ENCODE results near the gene MYBBP1A. TPM values are rescaled to one million over a fixed set of nuclear protein-coding genes. Genes with fewer than 3 reads are reported as not detected.
A peak's percentile ranks its signal among the peaks of the same experiment; 100 is the strongest.

The MYBBP1A gene
- total RNA-seq, 1 donor: 49.2 TPM

- no peak for TF ChIP-seq CTCF (IDR thresholded peaks at IDR 0.05; ENCODE audit: extremely low read depth, low read depth, low read length)
- no peak overlapping the region for H2AFZ ChIP-seq (ENCODE audit: low read length)
- no peaks in the 10 kb centered on the region for H3K4me1 ChIP-seq (ENCODE audit: insufficient read depth, low read length)
- no peaks in the 10 kb centered on the region for H3K36me3 ChIP-seq (ENCODE audit: insufficient read depth, low read length)
- no peaks in the 10 kb centered on the region for H3K79me2 ChIP-seq (ENCODE audit: insufficient read depth, low read length)
- no peaks in the 10 kb centered on the region for H4K20me1 ChIP-seq (ENCODE audit: insufficient read depth, low read length)
- H3K4me3 ChIP-seq (ENCODE audit: insufficient read depth, low read length): no peak overlapping the region
- H3K27ac ChIP-seq (ENCODE audit: low read depth, low read length): no peak overlapping the region
- no peak overlapping the region for H3K4me2 ChIP-seq (ENCODE audit: insufficient read depth, low read length)
- no peaks in the 10 kb centered on the region for H3K9me3 ChIP-seq (ENCODE audit: low read depth, low read length)
- DNase-seq (ENCODE audit: insufficient read length, low spot score, missing footprints): peak; percentile 52
- peaks cover 9% of the 10 kb centered on the region for H3K27me3 ChIP-seq (ENCODE audit: insufficient read depth, low read length)
These were observed 39.2 kb upstream of the MYBBP1A start for GRCh38 chr17:4594406-4594805.

- no peak overlapping the region for H3K27ac ChIP-seq (ENCODE audit: low read depth, low read length)
- no peaks in the 10 kb centered on the region for H3K79me2 ChIP-seq (ENCODE audit: insufficient read depth, low read length)
- H4K20me1 ChIP-seq (ENCODE audit: insufficient read depth, low read length): no peaks in the 10 kb centered on the region
- H3K36me3 ChIP-seq (ENCODE audit: insufficient read depth, low read length): no peaks in the 10 kb centered on the region
- DNase-seq (ENCODE audit: insufficient read length, low spot score, missing footprints): peak; percentile 85
- no peaks in the 10 kb centered on the region for H3K4me1 ChIP-seq (ENCODE audit: insufficient read depth, low read length)
- no peak overlapping the region for H2AFZ ChIP-seq (ENCODE audit: low read length)
- H3K9me3 ChIP-seq (ENCODE audit: low read depth, low read length): no peaks in the 10 kb centered on the region
- TF ChIP-seq CTCF (IDR thresholded peaks at IDR 0.05; ENCODE audit: extremely low read depth, low read depth, low read length): no peak
- peaks cover 6% of the 10 kb centered on the region for H3K27me3 ChIP-seq (ENCODE audit: insufficient read depth, low read length)
- H3K4me3 ChIP-seq (ENCODE audit: insufficient read depth, low read length): no peak overlapping the region
- H3K4me2 ChIP-seq (ENCODE audit: insufficient read depth, low read length): no peak overlapping the region
These were observed 37.8 kb upstream of the MYBBP1A start for GRCh38 chr17:4593021-4593421.

- H3K4me2 ChIP-seq (ENCODE audit: insufficient read depth, low read length): no peak overlapping the region
- H3K4me3 ChIP-seq (ENCODE audit: insufficient read depth, low read length): no peak overlapping the region
- H3K27me3 ChIP-seq (ENCODE audit: insufficient read depth, low read length): peaks cover 6% of the 10 kb centered on the region
- no peaks in the 10 kb centered on the region for H4K20me1 ChIP-seq (ENCODE audit: insufficient read depth, low read length)
- H3K36me3 ChIP-seq (ENCODE audit: insufficient read depth, low read length): no peaks in the 10 kb centered on the region
- H3K9me3 ChIP-seq (ENCODE audit: low read depth, low read length): no peaks in the 10 kb centered on the region
- no peaks in the 10 kb centered on the region for H3K4me1 ChIP-seq (ENCODE audit: insufficient read depth, low read length)
- no peak overlapping the region for H3K27ac ChIP-seq (ENCODE audit: low read depth, low read length)
- no peak overlapping the region for H2AFZ ChIP-seq (ENCODE audit: low read length)
- no peaks in the 10 kb centered on the region for H3K79me2 ChIP-seq (ENCODE audit: insufficient read depth, low read length)
- DNase-seq (ENCODE audit: insufficient read length, low spot score, missing footprints): peak; percentile 86
- TF ChIP-seq CTCF (IDR thresholded peaks at IDR 0.05; ENCODE audit: extremely low read depth, low read depth, low read length): no peak
These were observed 37.2 kb upstream of the MYBBP1A start for GRCh38 chr17:4592240-4593005.

GRCh38 chr17:4591529-4591928 lies 36.3 kb upstream of the MYBBP1A start:
- no peaks in the 10 kb centered on the region for H3K9me3 ChIP-seq (ENCODE audit: low read depth, low read length)
- no peak overlapping the region for H3K4me3 ChIP-seq (ENCODE audit: insufficient read depth, low read length)
- no peaks in the 10 kb centered on the region for H3K36me3 ChIP-seq (ENCODE audit: insufficient read depth, low read length)
- H2AFZ ChIP-seq (ENCODE audit: low read length): no peak overlapping the region
- no peaks in the 10 kb centered on the region for H3K79me2 ChIP-seq (ENCODE audit: insufficient read depth, low read length)
- H3K27ac ChIP-seq (ENCODE audit: low read depth, low read length): no peak overlapping the region
- no peaks in the 10 kb centered on the region for H3K4me1 ChIP-seq (ENCODE audit: insufficient read depth, low read length)
- no peaks in the 10 kb centered on the region for H4K20me1 ChIP-seq (ENCODE audit: insufficient read depth, low read length)
- peak; percentile 98 for DNase-seq (ENCODE audit: insufficient read length, low spot score, missing footprints)
- no peak for TF ChIP-seq CTCF (IDR thresholded peaks at IDR 0.05; ENCODE audit: extremely low read depth, low read depth, low read length)
- H3K27me3 ChIP-seq (ENCODE audit: insufficient read depth, low read length): peaks cover 15% of the 10 kb centered on the region
- no peak overlapping the region for H3K4me2 ChIP-seq (ENCODE audit: insufficient read depth, low read length)

Measured in osteoblast (primary cell).